H9 (cell line): Measurements from ENCODE around the gene PDE4B. TPM values are rescaled to one million over a fixed set of nuclear protein-coding genes. Genes with fewer than 3 reads are reported as not detected.

Experiments used
- DNase-seq: peaks from one replicate; pipeline ENCODE4 v3.0.0-alpha.2; 2017
- H2AFZ ChIP-seq: one replicate; pipeline ENCODE4 v1.6.1; 2013; ENCODE audit warnings: mild to moderate bottlenecking, low read length, control low read depth, moderate library complexity
- H2AK5ac ChIP-seq: 2 replicates; pipeline ENCODE4 v1.6.1; 2013; ENCODE audit warnings: low read length, control low read depth, mixed read lengths; ENCODE audit not compliant: insufficient read length
- H2BK120ac ChIP-seq: one replicate; pipeline ENCODE4 v1.6.1; 2013; ENCODE audit warnings: low read depth, mild to moderate bottlenecking, low read length, control low read depth, inconsistent platforms; ENCODE audit not compliant: poor library complexity, severe bottlenecking
- H2BK12ac ChIP-seq: 2 replicates; pipeline ENCODE4 v1.6.1; 2013; ENCODE audit warnings: low read length, control low read depth, mixed read lengths, low read depth; ENCODE audit not compliant: insufficient read length
- H2BK15ac ChIP-seq: 2 replicates; pipeline ENCODE4 v1.6.1; 2013; ENCODE audit warnings: low read depth, low read length, control low read depth
- H2BK20ac ChIP-seq: one replicate; pipeline ENCODE4 v1.6.1; 2013; ENCODE audit warnings: low read depth, mild to moderate bottlenecking, low read length, control low read depth, inconsistent platforms; ENCODE audit not compliant: poor library complexity, severe bottlenecking
- H2BK5ac ChIP-seq: 2 replicates; pipeline ENCODE4 v1.6.1; 2013; ENCODE audit warnings: low read length, control low read depth, mixed read lengths; ENCODE audit not compliant: insufficient read length
- H3K14ac ChIP-seq: 2 replicates; pipeline ENCODE4 v1.6.1; 2013; ENCODE audit warnings: low read length, control low read depth; ENCODE audit not compliant: insufficient read depth
- H3K18ac ChIP-seq: 2 replicates; pipeline ENCODE4 v1.6.1; 2013; ENCODE audit warnings: low read depth, mild to moderate bottlenecking, mixed read lengths, low read length, control low read depth; ENCODE audit not compliant: insufficient read length
- H3K23ac ChIP-seq: 2 replicates; pipeline ENCODE4 v1.6.1; 2013; ENCODE audit warnings: low read length, control low read depth, mixed read lengths, low read depth; ENCODE audit not compliant: insufficient read length
- H3K23me2 ChIP-seq: 2 replicates; pipeline ENCODE4 v1.6.1; 2013; ENCODE audit warnings: low read depth, mild to moderate bottlenecking, mixed read lengths, low read length, control low read depth; ENCODE audit not compliant: insufficient read length, poor library complexity, severe bottlenecking
- H3K27ac ChIP-seq: 2 replicates; pipeline ENCODE4 v1.5.1; 2013; ENCODE audit warnings: low read length, control low read depth, mixed read lengths, low read depth; ENCODE audit not compliant: insufficient read length
- H3K27me3 ChIP-seq: 2 replicates; pipeline ENCODE4 v1.6.1; 2013; ENCODE audit warnings: low read length, control low read depth, inconsistent platforms; ENCODE audit not compliant: insufficient read depth
- H3K4ac ChIP-seq: 2 replicates; pipeline ENCODE4 v1.6.1; 2013; ENCODE audit warnings: low read depth, mild to moderate bottlenecking, control low read depth, inconsistent platforms, low read length, moderate library complexity
- H3K4me1 ChIP-seq: 2 replicates; pipeline ENCODE4 v1.6.1; 2013; ENCODE audit warnings: low read length, control low read depth, inconsistent platforms; ENCODE audit not compliant: insufficient read depth
- H3K4me2 ChIP-seq: 2 replicates; pipeline ENCODE4 v1.6.1; 2013; ENCODE audit warnings: low read length, control low read depth, mixed read lengths; ENCODE audit not compliant: insufficient read length, insufficient read depth
- H3K56ac ChIP-seq: 2 replicates; pipeline ENCODE4 v1.6.1; 2013; ENCODE audit warnings: low read depth, mild to moderate bottlenecking, mixed read lengths, low read length, control low read depth; ENCODE audit not compliant: insufficient read length
- H3K79me1 ChIP-seq: 2 replicates; pipeline ENCODE4 v1.6.1; 2013; ENCODE audit warnings: low read depth, mild to moderate bottlenecking, moderate library complexity, low read length, control low read depth, inconsistent platforms; ENCODE audit not compliant: insufficient read depth, poor library complexity, severe bottlenecking
- H3K79me2 ChIP-seq: 2 replicates; pipeline ENCODE4 v1.6.1; 2013; ENCODE audit warnings: low read length, control low read depth, inconsistent platforms; ENCODE audit not compliant: insufficient read depth
- H3K9ac ChIP-seq: 2 replicates; pipeline ENCODE4 v1.6.1; 2013; ENCODE audit warnings: low read length, control low read depth, mixed read lengths; ENCODE audit not compliant: insufficient read length; ENCODE audit errors: extremely low read depth
- H3K9me3 ChIP-seq: one replicate; pipeline ENCODE4 v1.6.1; 2013; ENCODE audit warnings: low read depth, low read length, inconsistent platforms; ENCODE audit not compliant: control insufficient read depth
- H3T11ph ChIP-seq: one replicate; pipeline ENCODE4 v1.6.1; 2013; ENCODE audit warnings: mild to moderate bottlenecking, low read length, control low read depth, inconsistent platforms
- H4K20me1 ChIP-seq: one replicate; pipeline ENCODE4 v1.6.1; 2013; ENCODE audit not compliant: control insufficient read depth, insufficient read length, insufficient read depth
- H4K5ac ChIP-seq: 2 replicates; pipeline ENCODE4 v1.6.1; 2013; ENCODE audit warnings: low read depth, mild to moderate bottlenecking, mixed read lengths, low read length, control low read depth; ENCODE audit not compliant: insufficient read length
- H4K8ac ChIP-seq: replicated peaks from 2 replicates; pipeline ENCODE4 v1.6.1; 2013; ENCODE audit warnings: low read length, control low read depth, mixed read lengths, low read depth; ENCODE audit not compliant: insufficient read length
- H4K91ac ChIP-seq: 2 replicates; pipeline ENCODE4 v1.6.1; 2013; ENCODE audit warnings: low read depth, mild to moderate bottlenecking, moderate library complexity, mixed read lengths, low read length, control low read depth; ENCODE audit not compliant: insufficient read length
- H3K27ac Mint-ChIP-seq, 3 experiments: 2 replicates in 2 of 3; 3 replicates in 1 of 3; pipeline ENCODE4 v1.8.0; 2020 to 2021; ENCODE audit warnings: mixed read lengths in 3 of 3, mild to moderate bottlenecking in 1 of 3, moderate library complexity in 1 of 3
- H3K27me3 Mint-ChIP-seq: 2 replicates; pipeline ENCODE4 v1.8.0; 2021; ENCODE audit warnings: low read depth, mild to moderate bottlenecking, moderate library complexity, mixed read lengths
- H3K36me3 Mint-ChIP-seq, 3 experiments: 2 replicates in 2 of 3; 3 replicates in 1 of 3; pipeline ENCODE4 v1.8.0; 2020 to 2021; ENCODE audit warnings: low read depth in 3 of 3, mixed read lengths in 3 of 3; ENCODE audit not compliant: insufficient read depth in 1 of 3
- H3K4me1 Mint-ChIP-seq, 2 experiments: 2 replicates each; pipeline ENCODE4 v1.8.0; 2020; ENCODE audit warnings: mixed read lengths in 2 of 2
- H3K4me3 Mint-ChIP-seq, 2 experiments: 2 replicates in 1 of 2; 3 replicates in 1 of 2; pipeline ENCODE4 v1.8.0; 2020 to 2021; ENCODE audit warnings: mild to moderate bottlenecking in 2 of 2, mixed read lengths in 2 of 2, moderate library complexity in 1 of 2
- H3K9me3 Mint-ChIP-seq, 2 experiments: 2 replicates in 1 of 2; 3 replicates in 1 of 2; pipeline ENCODE4 v1.8.0; 2020; ENCODE audit warnings: mild to moderate bottlenecking in 2 of 2, mixed read lengths in 2 of 2, moderate library complexity in 1 of 2
- WGBS: extraction: QIAGEN DNeasy Blood & Tissue Kit; methylation state at CpG from one replicate; pipeline ENCODE4 v1.1.7; 2013; ENCODE audit warnings: missing lambda C conversion rate, low lambda C conversion rate, mixed read lengths; ENCODE audit not compliant: insufficient read length; ENCODE audit errors: extremely low coverage; 5-methylcytosine and 5-hydroxymethylcytosine counted together
- total RNA-seq: library from RNA; stranded (reverse); gene quantifications from 2 replicates; pipeline ENCODE4 v1.2.1, GENCODE V29; 2021
- TF ChIP-seq, protein P1 (sequence below): fragments of 200-600 bp; sonication (generic); conservative IDR thresholded peaks from 3 replicates; pipeline ENCODE4 v1.8.0; 2021; ENCODE audit warnings: antibody characterized with exemption, mild to moderate bottlenecking

The PDE4B gene
- total RNA-seq, 1 experiment from 2014 or later, result 19.8 TPM

DNA sequence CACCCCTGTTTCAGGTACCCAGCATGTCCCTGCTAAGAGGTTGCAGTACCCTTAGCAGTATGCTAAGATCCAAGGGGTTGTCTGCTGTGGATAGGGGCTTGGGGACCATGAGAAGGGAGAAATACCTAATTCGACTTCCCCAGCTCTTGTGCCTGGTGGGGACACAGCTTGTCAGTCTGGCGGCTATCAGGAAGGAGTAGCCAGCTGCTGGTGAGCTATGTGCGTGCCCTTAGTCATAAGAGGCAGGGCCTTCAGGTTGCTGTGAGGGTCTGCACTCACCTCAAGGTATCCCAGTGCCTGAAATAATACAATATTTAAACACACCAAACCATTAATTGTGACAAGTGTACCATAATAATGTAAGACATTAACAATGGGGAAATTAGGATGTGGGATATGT, 536.2 kb downstream of the PDE4B start:
- H4K91ac ChIP-seq, result no peak overlapping the region
- no peak overlapping the region for H3K4ac ChIP-seq
- H2AK5ac ChIP-seq, result no peak overlapping the region
- DNase-seq, result no peak
- no peak overlapping the region for H3K4me2 ChIP-seq
- no peaks in the 10 kb centered on the region for H3K27me3 ChIP-seq
- no peak overlapping the region for H3T11ph ChIP-seq
- no peaks in the 10 kb centered on the region for H3K9me3 Mint-ChIP-seq
- H3K27ac ChIP-seq, result no peak overlapping the region
- TF ChIP-seq, protein P1, sequence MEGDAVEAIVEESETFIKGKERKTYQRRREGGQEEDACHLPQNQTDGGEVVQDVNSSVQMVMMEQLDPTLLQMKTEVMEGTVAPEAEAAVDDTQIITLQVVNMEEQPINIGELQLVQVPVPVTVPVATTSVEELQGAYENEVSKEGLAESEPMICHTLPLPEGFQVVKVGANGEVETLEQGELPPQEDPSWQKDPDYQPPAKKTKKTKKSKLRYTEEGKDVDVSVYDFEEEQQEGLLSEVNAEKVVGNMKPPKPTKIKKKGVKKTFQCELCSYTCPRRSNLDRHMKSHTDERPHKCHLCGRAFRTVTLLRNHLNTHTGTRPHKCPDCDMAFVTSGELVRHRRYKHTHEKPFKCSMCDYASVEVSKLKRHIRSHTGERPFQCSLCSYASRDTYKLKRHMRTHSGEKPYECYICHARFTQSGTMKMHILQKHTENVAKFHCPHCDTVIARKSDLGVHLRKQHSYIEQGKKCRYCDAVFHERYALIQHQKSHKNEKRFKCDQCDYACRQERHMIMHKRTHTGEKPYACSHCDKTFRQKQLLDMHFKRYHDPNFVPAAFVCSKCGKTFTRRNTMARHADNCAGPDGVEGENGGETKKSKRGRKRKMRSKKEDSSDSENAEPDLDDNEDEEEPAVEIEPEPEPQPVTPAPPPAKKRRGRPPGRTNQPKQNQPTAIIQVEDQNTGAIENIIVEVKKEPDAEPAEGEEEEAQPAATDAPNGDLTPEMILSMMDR, result no peak
- H2BK20ac ChIP-seq, result no peak overlapping the region
- WGBS, result no CpG with 5 or more reads among the region's 3 CpGs
- no peaks in the 10 kb centered on the region for H3K79me1 ChIP-seq
- no peak overlapping the region for H3K56ac ChIP-seq
- H3K27ac Mint-ChIP-seq, result peak overlapping the region in 1 of 3 experiments; percentile 83; a peak in 1 of 7 replicates
- H3K9ac ChIP-seq, result no peak overlapping the region
- H2BK5ac ChIP-seq, result no peak overlapping the region
- H2BK120ac ChIP-seq, result no peak overlapping the region
- peaks cover 32 to 33% of the 10 kb centered on the region in 2 experiments for H3K4me1 Mint-ChIP-seq
- no peak overlapping the region for H3K18ac ChIP-seq
- H4K5ac ChIP-seq, result no peak overlapping the region
- H3K36me3 Mint-ChIP-seq, result no peaks in the 10 kb centered on the region
- no peaks in the 10 kb centered on the region for H4K20me1 ChIP-seq
- no peak overlapping the region for H3K23ac ChIP-seq
- H3K4me1 ChIP-seq, result peaks cover 1% of the 10 kb centered on the region; the same call in 1 of the 2 replicates
- H3K79me2 ChIP-seq, result peaks cover 3% of the 10 kb centered on the region; the same call in 1 of the 2 replicates
- H3K9me3 ChIP-seq, result no peaks in the 10 kb centered on the region
- H2AFZ ChIP-seq, result no peak overlapping the region
- no peak overlapping the region for H2BK12ac ChIP-seq
- H2BK15ac ChIP-seq, result no peak overlapping the region
- H3K23me2 ChIP-seq, result peaks cover 3% of the 10 kb centered on the region
- no peaks in the 10 kb centered on the region for H3K27me3 Mint-ChIP-seq
- H3K14ac ChIP-seq, result no peak overlapping the region
- H3K4me3 Mint-ChIP-seq, result no peak overlapping the region
- no peak overlapping the region for H4K8ac ChIP-seq
